NT2/D1 (cell line): ENCODE results near the gene MEMO1.

Experiments used
- DNase-seq: peaks from one replicate; pipeline ENCODE4 v3.0.0-alpha.2; 2011; ENCODE audit warnings: low read depth, low spot score
- H3K27me3 ChIP-seq: 2 replicates; pipeline ENCODE4 v1.6.0; 2011; ENCODE audit warnings: mild to moderate bottlenecking; ENCODE audit not compliant: insufficient read length, insufficient read depth
- H3K36me3 ChIP-seq: 2 replicates; pipeline ENCODE4 v1.6.1; 2011; ENCODE audit warnings: mild to moderate bottlenecking, low read length, mixed read lengths; ENCODE audit not compliant: insufficient read depth, insufficient read length
- H3K4me1 ChIP-seq: 2 replicates; pipeline ENCODE4 v1.5.1; 2011; ENCODE audit not compliant: insufficient read depth, insufficient read length
- H3K4me3 ChIP-seq: 2 replicates; pipeline ENCODE4 v1.5.1; 2011; ENCODE audit warnings: low read depth; ENCODE audit not compliant: insufficient read length
- H3K9ac ChIP-seq: 2 replicates; pipeline ENCODE4 v1.6.0; 2011; ENCODE audit warnings: low read depth; ENCODE audit not compliant: insufficient read length
- H3K9me3 ChIP-seq: 2 replicates; pipeline ENCODE4 v1.5.1; 2011; ENCODE audit warnings: mild to moderate bottlenecking, low read length; ENCODE audit not compliant: insufficient read depth
- SUZ12 ChIP-seq: IDR thresholded peaks from 2 replicates; pipeline ENCODE4 v1.6.1; 2011; ENCODE audit not compliant: insufficient read length, insufficient read depth; ENCODE audit errors: extremely low read depth
- YY1 ChIP-seq: IDR thresholded peaks from 2 replicates; pipeline ENCODE4 v1.6.1; 2011; ENCODE audit not compliant: insufficient read length, insufficient read depth
- ZNF274 ChIP-seq: IDR thresholded peaks from 2 replicates; pipeline ENCODE4 v1.6.1; 2011; ENCODE audit warnings: mild to moderate bottlenecking, low read depth, low read length

MEMO1 gene

DNA sequence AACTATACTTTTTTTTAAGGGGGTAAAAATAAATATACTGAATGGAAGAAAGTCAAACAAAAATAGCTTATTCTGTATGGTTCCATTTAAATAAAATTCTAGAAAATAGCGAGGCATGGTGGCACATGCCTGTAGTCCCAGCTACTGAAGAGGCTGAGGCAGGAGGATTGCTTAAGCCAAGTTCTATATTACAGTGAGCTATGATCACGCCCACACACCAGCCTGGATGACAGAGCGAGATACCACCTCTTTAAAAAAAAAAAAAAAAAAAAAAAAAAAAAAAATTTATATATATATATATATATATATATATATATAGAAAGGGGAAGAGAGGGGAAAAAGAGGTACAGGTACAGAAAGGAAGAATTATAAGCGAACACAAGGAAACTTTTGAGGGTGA lies 77.7 kb downstream of the MEMO1 start:
- H3K4me1 ChIP-seq = no peaks in the 10 kb centered on the region
- no peak overlapping the region for H3K4me3 ChIP-seq
- H3K9me3 ChIP-seq = no peaks in the 10 kb centered on the region
- H3K36me3 ChIP-seq = no peaks in the 10 kb centered on the region
- no peak overlapping the region for H3K9ac ChIP-seq
- no peaks in the 10 kb centered on the region for H3K27me3 ChIP-seq
- DNase-seq = no peak
- no peak for TF ChIP-seq ZNF274
- TF ChIP-seq YY1 = no peak
- TF ChIP-seq SUZ12 = no peak

DNA sequence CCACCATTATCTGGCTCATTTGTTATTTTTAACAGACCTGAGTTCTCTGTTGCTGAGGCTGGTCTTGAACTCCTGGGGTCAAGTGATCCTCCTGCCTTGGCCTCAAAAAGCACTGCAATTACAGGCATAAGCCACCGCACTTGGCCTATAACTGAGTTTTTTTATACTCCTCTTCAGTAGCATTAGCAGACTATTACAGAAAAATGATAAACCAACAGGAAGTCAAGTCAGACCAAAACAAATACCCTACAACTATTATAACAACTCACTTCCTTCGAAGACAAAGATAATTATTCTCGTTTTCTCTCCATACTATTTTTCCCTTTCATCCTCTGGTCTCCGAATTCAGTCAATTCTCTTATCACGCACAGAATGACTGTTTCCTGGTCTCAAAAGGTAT lies 78.2 kb downstream of the MEMO1 start:
- H3K4me1 ChIP-seq = no peaks in the 10 kb centered on the region
- H3K9ac ChIP-seq = no peak overlapping the region
- TF ChIP-seq ZNF274 (no peak), YY1 (no peak), SUZ12 (no peak)
- H3K27me3 ChIP-seq = no peaks in the 10 kb centered on the region
- H3K4me3 ChIP-seq = no peak overlapping the region
- DNase-seq = no peak
- no peaks in the 10 kb centered on the region for H3K36me3 ChIP-seq
- no peaks in the 10 kb centered on the region for H3K9me3 ChIP-seq

DNA sequence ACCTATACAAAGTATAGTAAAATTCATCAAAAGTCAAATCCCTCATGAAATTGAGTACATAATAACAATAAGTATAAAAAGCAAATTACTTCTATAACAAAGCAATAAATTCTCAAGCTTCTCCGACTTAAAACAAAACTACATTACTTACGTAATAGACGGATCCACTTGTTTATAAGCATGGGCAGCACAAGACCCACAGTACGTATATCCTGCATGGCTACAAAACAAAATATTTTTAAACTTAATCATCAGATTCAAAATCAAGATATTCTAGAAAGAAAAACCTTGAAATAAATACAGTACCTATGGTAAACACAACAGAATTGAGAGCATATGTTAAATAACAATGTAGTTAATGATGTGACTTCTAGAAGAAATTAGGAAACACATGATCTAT lies 78.9 kb downstream of the MEMO1 start:
- Histone ChIP-seq H3K27me3 (no peaks in the 10 kb centered on the region), H3K4me1 (no peaks in the 10 kb centered on the region), H3K9ac (no peak overlapping the region), H3K9me3 (no peaks in the 10 kb centered on the region), H3K4me3 (no peak overlapping the region), H3K36me3 (no peaks in the 10 kb centered on the region)
- TF ChIP-seq ZNF274 (no peak), SUZ12 (no peak), YY1 (no peak)
- DNase-seq = no peak

DNA sequence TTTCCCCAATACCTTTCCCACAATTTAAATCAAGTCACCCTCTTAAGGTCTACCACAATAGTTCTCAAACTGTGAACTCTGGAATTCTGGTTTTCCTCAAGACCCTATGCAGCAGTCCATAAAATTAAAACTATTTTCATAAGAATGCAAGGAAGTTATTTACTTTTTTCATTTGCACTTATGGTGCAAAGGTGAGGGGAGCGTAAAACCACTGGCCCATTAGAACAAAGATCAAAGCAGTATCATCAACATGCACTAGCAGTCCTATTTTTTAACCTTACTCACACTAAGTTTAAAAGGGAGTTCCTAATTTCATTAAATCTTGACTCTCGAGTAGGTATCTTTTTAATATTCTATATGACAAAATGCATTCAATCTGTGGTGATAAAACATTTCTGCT lies 85.3 kb downstream of the MEMO1 start:
- Histone ChIP-seq H3K4me1 (no peaks in the 10 kb centered on the region), H3K36me3 (peaks cover 6% of the 10 kb centered on the region), H3K9me3 (no peaks in the 10 kb centered on the region), H3K9ac (no peak overlapping the region), H3K4me3 (no peak overlapping the region), H3K27me3 (no peaks in the 10 kb centered on the region)
- no peak for DNase-seq
- TF ChIP-seq ZNF274 = no peak
- TF ChIP-seq SUZ12 = no peak
- no peak for TF ChIP-seq YY1

DNA sequence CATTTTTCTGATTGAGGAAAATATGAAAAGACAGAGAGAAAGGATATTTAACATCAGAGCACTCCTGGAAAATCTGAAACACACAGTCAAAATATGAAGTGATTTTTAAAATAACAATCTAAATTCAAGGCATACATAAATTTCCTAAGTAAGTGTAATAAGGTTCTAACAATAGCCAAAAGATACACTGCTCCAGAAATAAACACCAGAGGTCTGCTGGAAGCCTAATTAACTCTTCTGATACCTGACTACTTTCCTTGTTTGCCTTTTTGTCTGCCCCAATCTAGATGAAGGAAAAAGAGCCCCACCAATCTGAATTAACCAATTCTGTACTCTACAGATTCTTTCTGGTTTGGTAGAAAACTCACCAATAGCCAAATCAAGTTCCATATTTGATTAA lies 87.1 kb downstream of the MEMO1 start:
- Histone ChIP-seq H3K4me1 (no peaks in the 10 kb centered on the region), H3K4me3 (no peak overlapping the region), H3K9me3 (no peaks in the 10 kb centered on the region), H3K36me3 (peaks cover 12% of the 10 kb centered on the region), H3K9ac (no peak overlapping the region), H3K27me3 (no peaks in the 10 kb centered on the region)
- no peak for TF ChIP-seq YY1
- TF ChIP-seq ZNF274 = no peak
- no peak for TF ChIP-seq SUZ12
- DNase-seq = no peak

DNA sequence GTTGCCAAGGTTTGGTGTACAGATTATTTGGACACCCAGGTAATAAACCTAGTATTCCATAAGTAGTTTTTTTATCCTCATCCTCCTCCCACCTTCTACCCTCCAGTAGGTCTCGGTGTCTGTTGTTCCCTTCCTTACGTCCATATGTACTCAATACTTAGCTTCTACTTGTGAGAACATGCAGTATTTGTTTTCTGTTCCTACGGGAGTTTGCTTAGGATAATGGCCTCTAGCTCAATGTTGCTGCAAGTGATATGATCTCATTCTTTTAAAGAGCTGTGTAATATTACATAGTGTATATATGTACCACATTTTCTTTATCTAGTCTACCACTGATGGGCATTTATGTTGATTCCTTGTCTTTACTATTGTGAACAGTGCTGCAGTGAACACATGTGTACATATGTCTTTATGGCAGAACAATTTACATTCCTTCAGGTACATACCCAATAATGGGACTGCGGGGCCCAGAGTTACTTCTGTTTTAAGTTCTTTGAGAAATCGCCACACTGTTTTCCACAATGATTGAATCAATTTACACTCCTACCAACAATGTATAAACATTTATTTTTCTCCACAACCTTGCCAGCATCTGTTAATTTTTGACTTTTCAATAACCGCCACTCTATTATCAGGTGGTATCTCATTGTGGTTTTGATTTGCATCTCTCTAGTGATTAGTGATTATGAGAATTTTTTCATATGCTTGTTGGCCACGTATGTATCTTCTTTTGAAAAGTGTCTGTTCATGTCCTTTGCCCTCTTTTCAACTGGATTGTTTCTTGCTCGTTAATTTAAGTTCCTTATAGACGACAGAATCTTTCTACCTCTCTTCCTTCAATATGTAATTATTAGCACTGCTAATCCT lies 88.0 kb downstream of the MEMO1 start:
- DNase-seq = no peak
- TF ChIP-seq YY1 = no peak
- TF ChIP-seq ZNF274 = no peak
- TF ChIP-seq SUZ12 = no peak
- Histone ChIP-seq H3K9ac (no peak overlapping the region), H3K4me1 (no peaks in the 10 kb centered on the region), H3K27me3 (no peaks in the 10 kb centered on the region), H3K36me3 (peaks cover 12% of the 10 kb centered on the region), H3K4me3 (no peak overlapping the region), H3K9me3 (no peaks in the 10 kb centered on the region)

DNA sequence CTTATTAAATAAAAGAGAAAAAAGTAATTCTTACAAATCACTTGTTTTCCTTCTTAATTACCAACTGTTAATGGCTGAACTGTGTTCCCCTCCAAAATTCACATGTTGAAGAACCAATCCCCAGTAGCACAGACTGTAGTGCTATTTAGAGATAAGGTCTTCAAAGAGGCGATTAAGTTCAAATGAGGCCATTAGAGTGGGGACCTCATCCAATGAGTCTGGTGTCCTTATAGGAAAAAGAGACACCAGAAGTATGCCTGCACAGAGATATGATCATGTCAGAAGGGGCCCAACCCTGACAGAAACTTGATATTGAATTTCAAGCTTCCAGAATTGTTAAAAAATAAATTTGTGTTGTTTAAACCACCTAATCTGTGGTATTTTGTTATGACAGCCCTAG lies 89.8 kb downstream of the MEMO1 start:
- H3K9ac ChIP-seq = no peak overlapping the region
- TF ChIP-seq SUZ12 (no peak), YY1 (no peak), ZNF274 (no peak)
- no peak for DNase-seq
- no peak overlapping the region for H3K4me3 ChIP-seq
- H3K9me3 ChIP-seq = no peaks in the 10 kb centered on the region
- H3K36me3 ChIP-seq = peaks cover 12% of the 10 kb centered on the region
- H3K4me1 ChIP-seq = no peaks in the 10 kb centered on the region
- no peaks in the 10 kb centered on the region for H3K27me3 ChIP-seq

DNA sequence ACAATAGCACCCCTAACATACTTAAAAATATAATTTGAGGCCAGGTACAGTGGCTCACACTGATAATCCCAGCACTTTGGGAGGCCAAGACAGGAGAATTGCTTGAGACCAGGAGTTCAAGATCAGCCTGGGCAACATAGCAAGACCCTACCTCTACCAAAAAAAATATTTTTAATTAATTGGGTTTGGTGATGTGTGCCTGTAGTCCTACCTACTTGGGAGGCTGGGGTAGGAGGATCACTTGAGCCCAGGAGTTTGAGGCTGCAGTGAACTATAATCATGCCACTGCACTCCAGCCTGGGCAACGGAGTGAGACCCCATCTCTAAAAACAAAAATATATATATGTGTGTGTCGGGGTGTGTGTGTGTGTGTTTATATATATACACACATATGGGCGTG lies 91.3 kb downstream of the MEMO1 start:
- H3K9me3 ChIP-seq = no peaks in the 10 kb centered on the region
- H3K9ac ChIP-seq = no peak overlapping the region
- no peak overlapping the region for H3K4me3 ChIP-seq
- H3K4me1 ChIP-seq = no peaks in the 10 kb centered on the region
- H3K27me3 ChIP-seq = no peaks in the 10 kb centered on the region
- TF ChIP-seq YY1 = no peak
- TF ChIP-seq ZNF274 = no peak
- TF ChIP-seq SUZ12 = no peak
- DNase-seq = no peak
- H3K36me3 ChIP-seq = peaks cover 12% of the 10 kb centered on the region
